ENCODE results near the gene INPP5K.

- TF ChIP-seq CTCF (IDR thresholded peaks at IDR 0.05 in 4 of 5, conservative IDR thresholded peaks at IDR 0.05 in 1 of 5) (no peak), POLR2A (IDR thresholded peaks at IDR 0.05) (no peak)
Measured at GRCh38 chr17:1478418-1478817, 38.0 kb downstream of the INPP5K start.
